MCF 10A (cell line): ENCODE data around the gene GOLGA6C. TPM values are rescaled to one million over a fixed set of nuclear protein-coding genes. Genes with fewer than 3 reads are reported as not detected.
"Not testable (repeated sequence)": the region's sequence is repeated elsewhere in the genome, so short reads cannot be mapped to it uniquely, and the experiment has no call there.

Experiments
- BruUV-seq: library from RNA; stranded (reverse); fragments of 400-500 nt; replicated peaks from 2 replicates; lab custom pipeline; 2021; lab: Mats Ljungman, UMichigan
- CTCF ChIA-PET: fragments of 300-600 bp; sonication (Branson Sonifier 250); formaldehyde crosslinking; extraction: SDS; loops from one replicate; lab custom pipeline; 2021; ENCODE audit warnings: antibody characterized with exemption, inconsistent platforms; lab: Yijun Ruan, JAX
- POLR2A ChIA-PET: fragments of 300-600, 350-650 bp; sonication (Branson Sonifier 250); formaldehyde crosslinking; extraction: SDS; loops from one replicate; lab custom pipeline; 2020; ENCODE audit warnings: antibody characterized with exemption, inconsistent platforms; lab: Yijun Ruan, JAX
- DNase-seq: peaks from one replicate; pipeline ENCODE4 v3.0.0-alpha.2; 2018; ENCODE audit not compliant: unreplicated experiment
- H3K27ac Mint-ChIP-seq: one replicate; pipeline ENCODE4 v1.8.0; 2022; ENCODE audit warnings: mild to moderate bottlenecking, low read depth, mixed read lengths; ENCODE audit not compliant: unreplicated experiment
- H3K27me3 Mint-ChIP-seq: one replicate; pipeline ENCODE4 v1.8.0; 2022; ENCODE audit warnings: mixed read lengths; ENCODE audit not compliant: insufficient read depth, unreplicated experiment
- H3K36me3 Mint-ChIP-seq: one replicate; pipeline ENCODE4 v1.8.0; 2022; ENCODE audit warnings: mild to moderate bottlenecking, moderate library complexity, mixed read lengths; ENCODE audit not compliant: insufficient read depth, unreplicated experiment
- H3K4me1 Mint-ChIP-seq: one replicate; pipeline ENCODE4 v1.8.0; 2022; ENCODE audit warnings: mixed read lengths; ENCODE audit not compliant: insufficient read depth, unreplicated experiment
- H3K4me3 Mint-ChIP-seq: one replicate; pipeline ENCODE4 v1.8.0; 2022; ENCODE audit warnings: mild to moderate bottlenecking, moderate library complexity, mixed read lengths; ENCODE audit not compliant: unreplicated experiment
- H3K9me3 Mint-ChIP-seq: one replicate; pipeline ENCODE4 v1.8.0; 2022; ENCODE audit warnings: mixed read lengths; ENCODE audit not compliant: unreplicated experiment
- CTCF ChIP-seq: fragments of 200-600 bp; IDR thresholded peaks from one replicate; pipeline ENCODE4 v1.8.0; 2022; ENCODE audit warnings: antibody characterized with exemption, mild to moderate bottlenecking; ENCODE audit not compliant: unreplicated experiment
- intact Hi-C: fragments of 100-400 bp; cut with micrococcal nuclease; formaldehyde crosslinking; loops from 2 replicates; pipeline ENCODE4 v1.14.1; 2022
- total RNA-seq: library from RNA; stranded (reverse); gene quantifications from 2 replicates; pipeline ENCODE4 v1.2.3, GENCODE V29; 2022

The GOLGA6C gene
- total RNA-seq, 1 experiment from 2014 or later, result not detected

GRCh38 chr15:75217012-75217411 lies 41.1 kb upstream of the GOLGA6C start:
- Mint-ChIP-seq H3K36me3 (peaks cover 9% of the 10 kb centered on the region), H3K9me3 (no peaks in the 10 kb centered on the region), H3K4me1 (no peaks in the 10 kb centered on the region), H3K27ac (no peak overlapping the region), H3K27me3 (no peaks in the 10 kb centered on the region), H3K4me3 (no peak overlapping the region)
- no peak for TF ChIP-seq CTCF
- no peak for DNase-seq
- CTCF ChIA-PET, result interaction anchor here (0.7 kb wide), 1 partner anchor 180 kb away, joined by 3 read pairs; no protein-coding TSS in a partner anchor
- intact Hi-C loops, result no loop called here
- no TSS peak for BruUV-seq
- POLR2A ChIA-PET, result interaction anchor here (0.7 kb wide), 1 partner anchor 11 kb away, joined by 4 read pairs; no protein-coding TSS in a partner anchor

- H3K27me3 Mint-ChIP-seq, DNase-seq, H3K27ac Mint-ChIP-seq, BruUV-seq, H3K4me3 Mint-ChIP-seq, intact Hi-C loops, H3K4me1 Mint-ChIP-seq, CTCF ChIA-PET, H3K36me3 Mint-ChIP-seq, H3K9me3 Mint-ChIP-seq: not testable (repeated sequence)
- POLR2A ChIA-PET, result interaction anchor here (0.7 kb wide), 1 partner anchor 11 kb away, joined by 4 read pairs; no protein-coding TSS in a partner anchor
Measured at GRCh38 chr15:75217574-75217973, 40.6 kb upstream of the GOLGA6C start.

GRCh38 chr15:75219507-75219929 lies 38.6 kb upstream of the GOLGA6C start:
- BruUV-seq, H3K36me3 Mint-ChIP-seq, H3K4me1 Mint-ChIP-seq, POLR2A ChIA-PET, H3K27me3 Mint-ChIP-seq, H3K27ac Mint-ChIP-seq, H3K4me3 Mint-ChIP-seq, intact Hi-C loops, H3K9me3 Mint-ChIP-seq, DNase-seq: not testable (repeated sequence)
- CTCF ChIA-PET, result interaction anchor here (0.6 kb wide), 1 partner anchor 15 kb away, joined by 3 read pairs; no protein-coding TSS in a partner anchor

- ChIA-PET POLR2A (no interaction called here), CTCF (no interaction called here)
- H3K27me3 Mint-ChIP-seq, result peaks cover 35% of the 10 kb centered on the region
- no peak for DNase-seq
- no peaks in the 10 kb centered on the region for H3K9me3 Mint-ChIP-seq
- H3K4me1 Mint-ChIP-seq, result no peaks in the 10 kb centered on the region
- no peak overlapping the region for H3K4me3 Mint-ChIP-seq
- no TSS peak for BruUV-seq
- H3K27ac Mint-ChIP-seq, result no peak overlapping the region
- no peak for TF ChIP-seq CTCF
- intact Hi-C loops, result no loop called here
- no peaks in the 10 kb centered on the region for H3K36me3 Mint-ChIP-seq
Measured at GRCh38 chr15:75223688-75224087, 34.4 kb upstream of the GOLGA6C start.

GRCh38 chr15:75224281-75224680 lies 33.9 kb upstream of the GOLGA6C start:
- Mint-ChIP-seq H3K4me1 (no peaks in the 10 kb centered on the region), H3K27me3 (peaks cover 35% of the 10 kb centered on the region), H3K36me3 (no peaks in the 10 kb centered on the region), H3K27ac (no peak overlapping the region), H3K4me3 (no peak overlapping the region), H3K9me3 (no peaks in the 10 kb centered on the region)
- no peak for TF ChIP-seq CTCF
- DNase-seq, result no peak
- CTCF ChIA-PET, result no interaction called here
- intact Hi-C loops, result no loop called here
- POLR2A ChIA-PET, result no interaction called here
- BruUV-seq, result no TSS peak

GRCh38 chr15:75225102-75225836 lies 32.9 kb upstream of the GOLGA6C start:
- POLR2A ChIA-PET, BruUV-seq: not testable (repeated sequence)

More at GRCh38 chr15:75225102-75225836, 32.9 kb upstream of the GOLGA6C start:
- H3K4me3 Mint-ChIP-seq, H3K9me3 Mint-ChIP-seq, H3K4me1 Mint-ChIP-seq, intact Hi-C loops, H3K36me3 Mint-ChIP-seq, CTCF ChIA-PET, H3K27ac Mint-ChIP-seq, DNase-seq: not testable (repeated sequence)
- peaks cover 35% of the 10 kb centered on the region for H3K27me3 Mint-ChIP-seq
